ENCODE data around the gene SIPA1L3. TPM values are rescaled to one million over a fixed set of nuclear protein-coding genes. Genes with fewer than 3 reads are reported as not detected.

SIPA1L3 gene
- polyA plus RNA-seq, 1 donor from 2014 or later: 2.8 TPM

GRCh38 chr19:38206006-38206745 is 299.2 kb downstream of the SIPA1L3 start:
- no peak for TF ChIP-seq TAF1 (IDR thresholded peaks at IDR 0.05; ENCODE audit: low read depth)
- TF ChIP-seq EP300 (conservative IDR thresholded peaks at IDR 0.05; ENCODE audit: poor library complexity, severe bottlenecking): no peak
- TF ChIP-seq EZH2 (IDR thresholded peaks at IDR 0.05; ENCODE audit: borderline replicate concordance, insufficient read depth, low read length, poor library complexity, severe bottlenecking): no peak
- TF ChIP-seq MXI1 (conservative IDR thresholded peaks at IDR 0.05; ENCODE audit: poor library complexity, severe bottlenecking): no peak
- no peaks in the 10 kb centered on the region for H3F3A ChIP-seq (ENCODE audit: insufficient read depth, low read length, poor library complexity, severe bottlenecking)
- H3K9me2 ChIP-seq (ENCODE audit: insufficient read depth, low read length): no peaks in the 10 kb centered on the region
- H3K4me2 ChIP-seq (ENCODE audit: low read length): no peak overlapping the region
- no peaks in the 10 kb centered on the region for H4K20me1 ChIP-seq (ENCODE audit: insufficient read depth)
- no peak overlapping the region for H3K27ac ChIP-seq (ENCODE audit: low read length)
- no peaks in the 10 kb centered on the region for H3K27me3 ChIP-seq (ENCODE audit: insufficient read depth, low read depth, low read length)
- H3K36me3 ChIP-seq (ENCODE audit: insufficient read depth, low read length): no peaks in the 10 kb centered on the region
- H3K9me3 ChIP-seq (ENCODE audit: low read length): no peaks in the 10 kb centered on the region
- H2AFZ ChIP-seq (ENCODE audit: low read depth, low read length): no peak overlapping the region
- no peak overlapping the region for H3K9ac ChIP-seq (ENCODE audit: low read length)
- no peaks in the 10 kb centered on the region for H3K79me2 ChIP-seq (replicated peaks; ENCODE audit: insufficient read depth, low read length)
- no peak overlapping the region for H3K4me3 ChIP-seq (ENCODE audit: low read length)

GRCh38 chr19:38206928-38207327 is 299.9 kb downstream of the SIPA1L3 start:
- Histone ChIP-seq H3K36me3 (ENCODE audit: insufficient read depth, low read length) (no peaks in the 10 kb centered on the region), H3K27me3 (ENCODE audit: insufficient read depth, low read depth, low read length) (no peaks in the 10 kb centered on the region), H3K9ac (ENCODE audit: low read length) (no peak overlapping the region), H4K20me1 (ENCODE audit: insufficient read depth) (no peaks in the 10 kb centered on the region), H3K27ac (ENCODE audit: low read length) (no peak overlapping the region), H3K4me2 (ENCODE audit: low read length) (no peak overlapping the region), H3F3A (ENCODE audit: insufficient read depth, low read length, poor library complexity, severe bottlenecking) (no peaks in the 10 kb centered on the region), H2AFZ (ENCODE audit: low read depth, low read length) (no peak overlapping the region), H3K4me3 (ENCODE audit: low read length) (no peak overlapping the region), H3K9me3 (ENCODE audit: low read length) (no peaks in the 10 kb centered on the region), H3K79me2 (replicated peaks; ENCODE audit: insufficient read depth, low read length) (no peaks in the 10 kb centered on the region), H3K9me2 (ENCODE audit: insufficient read depth, low read length) (no peaks in the 10 kb centered on the region)
- no peak for TF ChIP-seq EP300 (conservative IDR thresholded peaks at IDR 0.05; ENCODE audit: poor library complexity, severe bottlenecking)
- no peak for TF ChIP-seq CTCF (IDR thresholded peaks at IDR 0.05; ENCODE audit: poor library complexity, severe bottlenecking)
- TF ChIP-seq REST (IDR thresholded peaks at IDR 0.05; ENCODE audit: borderline replicate concordance): no peak
- TF ChIP-seq RAD21 (conservative IDR thresholded peaks at IDR 0.05): no peak
- TF ChIP-seq SMC3 (conservative IDR thresholded peaks at IDR 0.05; ENCODE audit: poor library complexity): no peak
- no peak for TF ChIP-seq POLR2AphosphoS5 (IDR thresholded peaks at IDR 0.05)
- TF ChIP-seq EZH2 (IDR thresholded peaks at IDR 0.05; ENCODE audit: borderline replicate concordance, insufficient read depth, low read length, poor library complexity, severe bottlenecking): no peak
- no peak for TF ChIP-seq TAF1 (IDR thresholded peaks at IDR 0.05; ENCODE audit: low read depth)
- no peak for TF ChIP-seq MXI1 (conservative IDR thresholded peaks at IDR 0.05; ENCODE audit: poor library complexity, severe bottlenecking)

Data from neural cell (in vitro differentiated cells).